HCT116 (cell line): ENCODE data around the gene LMO2. TPM values are rescaled to one million over a fixed set of nuclear protein-coding genes. Genes with fewer than 3 reads are reported as not detected.

Experiments
- ATAC-seq: fragments of 200-7000 bp; cut with Tn5 transposase; 2 replicates; pipeline ENCODE4 v1.9.1; 2020; ENCODE audit warnings: mild to moderate bottlenecking, moderate library complexity
- BruUV-seq: library from RNA; stranded (reverse); fragments of 400-500 nt; replicated peaks from 2 replicates; lab custom pipeline; 2021; lab: Mats Ljungman, UMichigan
- CTCF ChIA-PET: fragments of 300-600 bp; sonication (Branson Sonifier 250); formaldehyde crosslinking; loops from one replicate; lab custom pipeline; 2021; ENCODE audit warnings: antibody characterized with exemption; lab: Charles Lee
- POLR2A ChIA-PET: fragments of 300-600, 350-600 bp; sonication (Branson Sonifier 250); formaldehyde crosslinking; loops from one replicate; lab custom pipeline; 2021; ENCODE audit warnings: antibody characterized with exemption; lab: Charles Lee
- RAD21 ChIA-PET, 2 experiments: fragments of 300-600 bp; sonication (Branson Sonifier 250); formaldehyde crosslinking; loops; one replicate each; lab custom pipeline; 2023; ENCODE audit warnings: low total read pairs in 2 of 2; ENCODE audit not compliant: uncharacterized antibody in 2 of 2, unreplicated experiment in 2 of 2, low non-redundant PET in 1 of 2; lab: Charles Lee
- DNase-seq: peaks from one replicate; pipeline ENCODE4 v3.0.0-alpha.2; 2010; ENCODE audit warnings: low read depth, low spot score
- H2AFZ ChIP-seq: fragments of 200-600 bp; shearing (Covaris generic), sonication (generic); 2 replicates; pipeline ENCODE4 v1.6.1; 2017; ENCODE audit warnings: low read depth, mixed run types, mixed read lengths, antibody characterized with exemption, low read length; ENCODE audit not compliant: poor library complexity, severe bottlenecking
- H3K27ac ChIP-seq: 2 replicates; pipeline ENCODE4 v1.5.1; 2012; ENCODE audit warnings: low read depth, low read length
- H3K27me3 ChIP-seq: fragments of 200-600 bp; sonication (generic); 2 replicates; pipeline ENCODE4 v1.6.1; 2016; ENCODE audit warnings: mixed run types, low read length, mixed read lengths; ENCODE audit not compliant: insufficient read depth
- H3K36me3 ChIP-seq, 2 experiments: fragments of 200-500 bp in 1 of 2; fragments of 200-600 bp in 1 of 2; sonication (Bioruptor generic) in 1 of 2; sonication (generic) in 1 of 2; 2 replicates each; pipeline versions ENCODE4 v1.5.1 to v1.6.1; 2014 to 2016; ENCODE audit warnings: low read length in 2 of 2, inconsistent platforms in 1 of 2, mixed read lengths in 1 of 2, mixed run types in 1 of 2; ENCODE audit not compliant: insufficient read depth in 2 of 2, control insufficient read depth in 1 of 2
- H3K4me1 ChIP-seq, 2 experiments: fragments of 200-600 bp in 1 of 2; sonication (generic) in 1 of 2; 2 replicates each; pipeline versions ENCODE4 v1.5.1 to v1.6.1; 2012 to 2017; ENCODE audit warnings: low read length in 2 of 2, inconsistent platforms in 1 of 2, mild to moderate bottlenecking in 1 of 2, mixed read lengths in 1 of 2, mixed run types in 1 of 2, moderate library complexity in 1 of 2; ENCODE audit not compliant: insufficient read depth in 2 of 2, control insufficient read depth in 1 of 2
- H3K4me2 ChIP-seq: fragments of 200-600 bp; sonication (generic); 2 replicates; pipeline ENCODE4 v1.6.1; 2017; ENCODE audit warnings: mixed run types, low read length, mixed read lengths
- H3K4me3 ChIP-seq, 2 experiments: fragments of 200-600 bp in 1 of 2; sonication (generic) in 1 of 2; replicated peaks in 1 of 2; 2 replicates each; pipeline ENCODE4 v1.5.1; 2011 to 2016; ENCODE audit warnings: low read length in 2 of 2, control low read depth in 1 of 2, low read depth in 1 of 2, mild to moderate bottlenecking in 1 of 2, mixed read lengths in 1 of 2, mixed run types in 1 of 2
- H3K79me2 ChIP-seq: fragments of 200-600 bp; sonication (generic); 2 replicates; pipeline ENCODE4 v1.6.1; 2017; ENCODE audit warnings: mild to moderate bottlenecking, mixed run types, low read length, moderate library complexity, mixed read lengths; ENCODE audit not compliant: insufficient read depth
- H3K9ac ChIP-seq: fragments of 200-600 bp; sonication (generic); 2 replicates; pipeline ENCODE4 v1.6.1; 2016; ENCODE audit warnings: low read length, mixed read lengths
- H3K9me2 ChIP-seq: fragments of 200-600 bp; sonication (generic), shearing (Covaris generic); 2 replicates; pipeline ENCODE4 v1.6.1; 2017; ENCODE audit warnings: mixed run types, mild to moderate bottlenecking, moderate library complexity; ENCODE audit not compliant: insufficient read depth
- H3K9me3 ChIP-seq, 2 experiments: fragments of 200-500 bp in 1 of 2; fragments of 200-600 bp in 1 of 2; sonication (Bioruptor generic) in 1 of 2; sonication (generic) in 1 of 2; 2 replicates each; pipeline ENCODE4 v1.6.1; 2014 to 2017; ENCODE audit warnings: low read length in 2 of 2, mixed read lengths in 2 of 2, inconsistent platforms in 1 of 2, low read depth in 1 of 2, mild to moderate bottlenecking in 1 of 2, mixed run types in 1 of 2, moderate library complexity in 1 of 2; ENCODE audit not compliant: control insufficient read depth in 1 of 2, insufficient read depth in 1 of 2
- H4K20me1 ChIP-seq: fragments of 200-600 bp; sonication (generic), shearing (Covaris generic); 2 replicates; pipeline ENCODE4 v1.6.1; 2017; ENCODE audit warnings: mixed run types, mild to moderate bottlenecking, moderate library complexity; ENCODE audit not compliant: insufficient read depth
- CBX3 ChIP-seq: IDR thresholded peaks from 2 replicates; pipeline ENCODE4 v1.6.1; 2012; ENCODE audit warnings: low read depth
- ELF1 ChIP-seq: IDR thresholded peaks from 2 replicates; pipeline ENCODE4 v1.6.1; 2012; ENCODE audit warnings: low read depth, borderline replicate concordance
- EZH2 ChIP-seq: fragments of 200-600 bp; sonication (generic); IDR thresholded peaks from 2 replicates; pipeline ENCODE4 v1.6.1; 2017; ENCODE audit warnings: antibody characterized with exemption, mixed run types
- JUND ChIP-seq: IDR thresholded peaks from 2 replicates; pipeline ENCODE4 v1.6.1; 2012
- POLR2A ChIP-seq: IDR thresholded peaks from 2 replicates; pipeline ENCODE4 v1.7.0; 2011; ENCODE audit warnings: borderline replicate concordance; ENCODE audit not compliant: insufficient read depth, insufficient read length; ENCODE audit errors: extremely low read depth
- POLR2AphosphoS5 ChIP-seq: IDR thresholded peaks from 2 replicates; pipeline ENCODE4 v1.6.1; 2011; ENCODE audit warnings: mild to moderate bottlenecking, low read depth, low read length, moderate library complexity
- SIN3A ChIP-seq: IDR thresholded peaks from 2 replicates; pipeline ENCODE4 v1.6.1; 2012; ENCODE audit warnings: low read depth
- SP1 ChIP-seq: IDR thresholded peaks from 2 replicates; pipeline ENCODE4 v1.6.1; 2012; ENCODE audit warnings: low read depth
- SRF ChIP-seq: IDR thresholded peaks from 2 replicates; pipeline ENCODE4 v1.6.1; 2012; ENCODE audit warnings: low read depth
- TCF7L2 ChIP-seq: IDR thresholded peaks from 2 replicates; pipeline ENCODE4 v1.7.0; 2011; ENCODE audit warnings: borderline replicate concordance, inconsistent platforms; ENCODE audit not compliant: insufficient read depth, insufficient read length; ENCODE audit errors: extremely low read depth
- intact Hi-C: fragments of 100-400 bp; cut with micrococcal nuclease; formaldehyde crosslinking; loops from 2 replicates; pipeline ENCODE4 v1.10.0; 2022
- total RNA-seq: library from RNA; stranded (reverse); gene quantifications from one replicate; pipeline ENCODE4 v1.2.1, GENCODE V29; 2021; ENCODE audit not compliant: unreplicated experiment
- TF ChIP-seq, protein P1 (sequence below): IDR thresholded peaks from 2 replicates; pipeline ENCODE4 v1.6.1; 2012; ENCODE audit warnings: low read depth
- TF ChIP-seq, protein P2 (sequence below), 3 experiments: fragments of 200-600 bp in 1 of 3; sonication (generic) in 1 of 3; IDR thresholded peaks in 2 of 3; conservative IDR thresholded peaks in 1 of 3; 2 replicates each; pipeline ENCODE4 v1.5.1; 2012 to 2017; ENCODE audit warnings: low read depth in 2 of 3, low read length in 2 of 3, antibody characterized with exemption in 1 of 3, borderline replicate concordance in 1 of 3, control low read depth in 1 of 3, mild to moderate bottlenecking in 1 of 3, mixed read lengths in 1 of 3, mixed run types in 1 of 3, moderate library complexity in 1 of 3; ENCODE audit not compliant: insufficient read depth in 1 of 3

Gene LMO2
- total RNA-seq, 1 experiment from 2014 or later: 2.8 TPM

DNA sequence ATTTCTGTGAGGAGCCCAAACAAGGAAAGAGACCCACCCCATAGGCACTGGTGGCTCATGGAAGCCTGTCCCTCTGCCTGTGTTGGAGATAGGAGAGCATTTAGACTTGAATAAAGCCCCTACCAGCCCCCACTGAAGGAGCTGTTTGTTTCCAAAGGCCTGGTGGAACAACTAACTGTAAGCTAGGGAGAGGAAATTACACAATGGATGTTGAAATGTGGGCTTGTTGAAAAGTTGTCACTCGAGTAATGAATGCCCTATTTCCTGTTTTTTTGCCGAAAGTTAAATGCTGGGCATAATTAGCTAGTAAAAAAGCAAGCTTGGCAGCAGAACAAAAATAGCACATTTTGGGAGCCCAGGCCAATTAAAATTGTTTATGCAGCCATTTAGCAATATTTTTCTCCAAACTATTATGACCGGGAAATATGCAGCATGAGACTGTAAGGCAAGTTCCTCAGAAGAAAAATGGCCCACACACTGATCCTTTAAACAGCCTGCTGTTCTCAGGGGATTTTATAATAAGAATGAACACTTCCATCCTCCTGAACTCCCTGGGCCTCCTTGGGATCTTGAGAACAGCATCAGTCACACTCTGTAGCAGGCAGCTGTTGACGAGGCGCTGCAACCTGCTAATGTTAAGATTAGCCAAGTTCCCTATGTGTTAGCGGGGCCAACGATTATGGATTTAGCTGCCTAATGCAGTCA lies 38.6 kb upstream of the LMO2 start:
- BruUV-seq: no TSS peak
- RAD21 ChIA-PET: no interaction called here
- no peak overlapping the region for H3K4me2 ChIP-seq

DNA sequence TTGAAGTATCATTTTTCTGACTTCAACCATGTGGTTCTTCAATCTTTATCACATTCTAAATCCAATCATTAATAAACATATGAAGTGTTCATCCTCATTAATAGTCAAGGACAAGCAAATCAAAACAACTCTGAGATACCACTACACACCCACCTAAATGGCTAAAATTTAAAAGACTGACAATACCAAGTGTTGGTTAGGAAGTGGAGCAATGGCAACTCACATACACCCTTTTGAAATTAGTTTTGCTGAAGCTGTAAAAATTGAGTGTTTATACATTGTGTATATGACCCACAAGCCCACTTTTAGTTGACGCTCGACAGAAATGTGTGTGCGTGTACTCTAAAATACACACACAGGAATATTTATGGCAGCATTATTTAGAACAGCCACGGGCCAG lies 36.7 kb upstream of the LMO2 start:
- TF ChIP-seq, protein P1, sequence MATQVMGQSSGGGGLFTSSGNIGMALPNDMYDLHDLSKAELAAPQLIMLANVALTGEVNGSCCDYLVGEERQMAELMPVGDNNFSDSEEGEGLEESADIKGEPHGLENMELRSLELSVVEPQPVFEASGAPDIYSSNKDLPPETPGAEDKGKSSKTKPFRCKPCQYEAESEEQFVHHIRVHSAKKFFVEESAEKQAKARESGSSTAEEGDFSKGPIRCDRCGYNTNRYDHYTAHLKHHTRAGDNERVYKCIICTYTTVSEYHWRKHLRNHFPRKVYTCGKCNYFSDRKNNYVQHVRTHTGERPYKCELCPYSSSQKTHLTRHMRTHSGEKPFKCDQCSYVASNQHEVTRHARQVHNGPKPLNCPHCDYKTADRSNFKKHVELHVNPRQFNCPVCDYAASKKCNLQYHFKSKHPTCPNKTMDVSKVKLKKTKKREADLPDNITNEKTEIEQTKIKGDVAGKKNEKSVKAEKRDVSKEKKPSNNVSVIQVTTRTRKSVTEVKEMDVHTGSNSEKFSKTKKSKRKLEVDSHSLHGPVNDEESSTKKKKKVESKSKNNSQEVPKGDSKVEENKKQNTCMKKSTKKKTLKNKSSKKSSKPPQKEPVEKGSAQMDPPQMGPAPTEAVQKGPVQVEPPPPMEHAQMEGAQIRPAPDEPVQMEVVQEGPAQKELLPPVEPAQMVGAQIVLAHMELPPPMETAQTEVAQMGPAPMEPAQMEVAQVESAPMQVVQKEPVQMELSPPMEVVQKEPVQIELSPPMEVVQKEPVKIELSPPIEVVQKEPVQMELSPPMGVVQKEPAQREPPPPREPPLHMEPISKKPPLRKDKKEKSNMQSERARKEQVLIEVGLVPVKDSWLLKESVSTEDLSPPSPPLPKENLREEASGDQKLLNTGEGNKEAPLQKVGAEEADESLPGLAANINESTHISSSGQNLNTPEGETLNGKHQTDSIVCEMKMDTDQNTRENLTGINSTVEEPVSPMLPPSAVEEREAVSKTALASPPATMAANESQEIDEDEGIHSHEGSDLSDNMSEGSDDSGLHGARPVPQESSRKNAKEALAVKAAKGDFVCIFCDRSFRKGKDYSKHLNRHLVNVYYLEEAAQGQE: no peak
- TF ChIP-seq SP1: no peak
- no peak for TF ChIP-seq POLR2AphosphoS5
- no peak for TF ChIP-seq EZH2
- TF ChIP-seq CBX3: no peak
- no peak for TF ChIP-seq JUND
- no peak for TF ChIP-seq SIN3A
- TF ChIP-seq ELF1: no peak
- TF ChIP-seq SRF: no peak
- BruUV-seq: no TSS peak

More for the DNA sequence above, 38.6 kb upstream of the LMO2 start:
- POLR2A ChIA-PET: no interaction called here
- ATAC-seq (no peak), DNase-seq (no peak)
- intact Hi-C loops: no loop called here
- no peak for TF ChIP-seq TCF7L2
- no peak for TF ChIP-seq ELF1
- TF ChIP-seq, protein P2, sequence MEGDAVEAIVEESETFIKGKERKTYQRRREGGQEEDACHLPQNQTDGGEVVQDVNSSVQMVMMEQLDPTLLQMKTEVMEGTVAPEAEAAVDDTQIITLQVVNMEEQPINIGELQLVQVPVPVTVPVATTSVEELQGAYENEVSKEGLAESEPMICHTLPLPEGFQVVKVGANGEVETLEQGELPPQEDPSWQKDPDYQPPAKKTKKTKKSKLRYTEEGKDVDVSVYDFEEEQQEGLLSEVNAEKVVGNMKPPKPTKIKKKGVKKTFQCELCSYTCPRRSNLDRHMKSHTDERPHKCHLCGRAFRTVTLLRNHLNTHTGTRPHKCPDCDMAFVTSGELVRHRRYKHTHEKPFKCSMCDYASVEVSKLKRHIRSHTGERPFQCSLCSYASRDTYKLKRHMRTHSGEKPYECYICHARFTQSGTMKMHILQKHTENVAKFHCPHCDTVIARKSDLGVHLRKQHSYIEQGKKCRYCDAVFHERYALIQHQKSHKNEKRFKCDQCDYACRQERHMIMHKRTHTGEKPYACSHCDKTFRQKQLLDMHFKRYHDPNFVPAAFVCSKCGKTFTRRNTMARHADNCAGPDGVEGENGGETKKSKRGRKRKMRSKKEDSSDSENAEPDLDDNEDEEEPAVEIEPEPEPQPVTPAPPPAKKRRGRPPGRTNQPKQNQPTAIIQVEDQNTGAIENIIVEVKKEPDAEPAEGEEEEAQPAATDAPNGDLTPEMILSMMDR (IDR thresholded peaks at IDR 0.05 in 2 of 3, conservative IDR thresholded peaks at IDR 0.05 in 1 of 3; ENCODE audit: borderline replicate concordance in 1 of 3, insufficient read depth in 1 of 3, low read depth in 2 of 3, low read length in 2 of 3): no peak
- no peak for TF ChIP-seq POLR2A
- Histone ChIP-seq H3K79me2 (no peaks in the 10 kb centered on the region), H3K9ac (no peak overlapping the region), H2AFZ (no peak overlapping the region), H3K27me3 (no peaks in the 10 kb centered on the region), H3K4me3 (no peak overlapping the region), H3K9me3 (0 out of 4 replicates have a peak, but pooled peaks cover 0 to 6% of the 10 kb centered on the region in 2 experiments), H3K36me3 (no peaks in the 10 kb centered on the region), H3K9me2 (no peaks in the 10 kb centered on the region), H3K4me1 (no peaks in the 10 kb centered on the region), H3K27ac (no peak overlapping the region), H4K20me1 (no peaks in the 10 kb centered on the region)
- CTCF ChIA-PET: no interaction called here

More for the DNA sequence above, 36.7 kb upstream of the LMO2 start:
- RAD21 ChIA-PET: no interaction called here
- Histone ChIP-seq H3K4me3 (no peak overlapping the region), H3K27ac (no peak overlapping the region), H3K9ac (no peak overlapping the region), H3K27me3 (no peaks in the 10 kb centered on the region), H4K20me1 (no peaks in the 10 kb centered on the region), H3K79me2 (no peaks in the 10 kb centered on the region), H3K9me2 (no peaks in the 10 kb centered on the region), H3K4me2 (no peak overlapping the region), H3K9me3 (0 out of 4 replicates have a peak, but pooled peaks cover 0 to 6% of the 10 kb centered on the region in 2 experiments), H2AFZ (no peak overlapping the region), H3K4me1 (no peaks in the 10 kb centered on the region), H3K36me3 (no peaks in the 10 kb centered on the region)
- intact Hi-C loops: no loop called here
- POLR2A ChIA-PET: no interaction called here
- DNase-seq (no peak), ATAC-seq (no peak)
- CTCF ChIA-PET: no interaction called here
